ENCODE results near the gene MAML2.

Gene MAML2

DNA sequence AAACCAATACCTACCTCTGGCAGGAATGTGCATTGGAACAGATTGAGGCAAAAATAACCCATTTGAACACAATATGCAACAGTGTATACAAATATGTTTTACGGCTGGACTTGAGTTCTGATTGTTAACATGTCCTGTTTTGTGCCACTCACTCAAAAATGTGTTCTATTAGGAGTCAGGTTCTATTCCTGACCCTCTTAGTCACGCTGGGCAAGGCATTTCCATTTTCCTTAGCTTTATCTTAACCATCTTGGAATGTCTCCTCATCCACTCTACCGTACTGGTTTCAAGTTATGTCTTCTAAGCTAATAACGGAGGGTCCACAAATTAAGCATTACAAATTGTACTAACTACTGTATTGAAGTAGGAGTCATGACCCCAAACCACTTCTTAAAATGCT, 78.6 kb downstream of the MAML2 start:
- TF ChIP-seq Cebpa-rat (IDR thresholded peaks at IDR 0.05) = no peak
- H3K9ac ChIP-seq = no peak overlapping the region
- peaks cover 6% of the 10 kb centered on the region; the same call in 1 of the 2 replicates for H3K9me3 ChIP-seq
- no peaks in the 10 kb centered on the region for H3K36me3 ChIP-seq
- no peak overlapping the region for H3K4me3 ChIP-seq
- no peak overlapping the region for H3K27ac ChIP-seq
- H3K27me3 ChIP-seq = no peaks in the 10 kb centered on the region
- H4K20me1 ChIP-seq = no peaks in the 10 kb centered on the region
- H3K4me1 ChIP-seq = peaks cover 27% of the 10 kb centered on the region
- no peak overlapping the region for H3K4me2 ChIP-seq

- peaks cover 37% of the 10 kb centered on the region for H3K4me1 ChIP-seq
- H3K36me3 ChIP-seq = no peaks in the 10 kb centered on the region
- no peak for TF ChIP-seq Cebpa-rat (IDR thresholded peaks at IDR 0.05)
- no peaks in the 10 kb centered on the region for H3K27me3 ChIP-seq
- peaks cover 2% of the 10 kb centered on the region; the same call in 1 of the 2 replicates for H3K9me3 ChIP-seq
- no peak overlapping the region for H3K9ac ChIP-seq
- no peak overlapping the region for H3K4me3 ChIP-seq
- no peaks in the 10 kb centered on the region for H4K20me1 ChIP-seq
- no peak overlapping the region for H3K4me2 ChIP-seq
- no peak overlapping the region for H3K27ac ChIP-seq
Measured at GRCh38 chr11:96263238-96263763, 79.7 kb downstream of the MAML2 start.

DNA sequence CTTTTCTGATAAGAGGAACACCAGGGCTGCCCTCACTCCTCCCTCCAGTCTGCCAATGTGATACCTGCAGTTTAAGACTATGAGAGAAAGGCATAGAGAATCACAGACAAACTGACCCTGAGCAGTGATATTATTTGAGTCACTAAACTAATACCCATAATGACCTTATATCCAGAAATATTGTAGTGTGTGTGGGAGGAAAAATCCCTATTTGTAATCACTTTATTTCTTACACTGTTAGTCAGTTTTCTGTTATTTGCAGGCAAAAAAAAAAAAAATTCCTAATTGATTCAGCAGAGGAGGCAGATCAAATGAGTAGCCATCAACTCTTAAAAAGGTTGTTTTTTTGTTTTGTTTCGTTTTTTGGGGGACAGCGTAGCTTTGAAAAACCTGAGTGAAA, 82.5 kb downstream of the MAML2 start:
- Histone ChIP-seq H3K27ac (no peak overlapping the region), H3K9ac (no peak overlapping the region), H3K4me1 (peaks cover 44% of the 10 kb centered on the region), H3K36me3 (no peaks in the 10 kb centered on the region), H3K9me3 (no peaks in the 10 kb centered on the region), H3K4me3 (no peak overlapping the region), H4K20me1 (no peaks in the 10 kb centered on the region), H3K27me3 (no peaks in the 10 kb centered on the region), H3K4me2 (no peak overlapping the region)
- no peak for TF ChIP-seq Cebpa-rat (IDR thresholded peaks at IDR 0.05)

DNA sequence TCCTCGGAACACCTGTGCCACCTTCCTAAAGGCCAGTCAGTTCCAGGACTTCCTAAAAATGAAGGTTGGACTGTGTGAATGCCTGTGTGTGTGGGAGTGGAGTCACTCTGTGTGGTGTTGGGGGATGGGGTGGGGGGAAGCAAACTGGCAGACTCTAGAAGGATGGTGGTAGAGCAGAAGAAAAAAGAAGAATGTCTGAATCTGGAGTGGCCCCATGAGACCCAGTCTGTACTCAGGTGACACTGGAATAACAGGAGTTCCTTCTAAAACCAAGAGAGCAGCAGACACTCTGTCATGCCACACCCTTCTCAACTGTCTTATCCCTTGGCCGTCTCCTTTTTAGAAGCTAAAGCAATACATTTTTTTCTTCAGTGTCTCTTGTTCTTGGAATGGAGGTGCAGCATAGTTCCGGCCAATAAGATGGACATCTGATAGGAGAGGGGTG, 82.9 kb downstream of the MAML2 start:
- Histone ChIP-seq H3K4me2 (peak overlapping the region; percentile 77; the same call in 1 of the 2 replicates), H3K4me3 (no peak overlapping the region), H3K27me3 (no peaks in the 10 kb centered on the region), H3K27ac (no peak overlapping the region), H3K36me3 (no peaks in the 10 kb centered on the region), H4K20me1 (no peaks in the 10 kb centered on the region), H3K4me1 (peaks cover 48% of the 10 kb centered on the region), H3K9me3 (no peaks in the 10 kb centered on the region), H3K9ac (no peak overlapping the region)
- no peak for TF ChIP-seq Cebpa-rat (IDR thresholded peaks at IDR 0.05)

DNA sequence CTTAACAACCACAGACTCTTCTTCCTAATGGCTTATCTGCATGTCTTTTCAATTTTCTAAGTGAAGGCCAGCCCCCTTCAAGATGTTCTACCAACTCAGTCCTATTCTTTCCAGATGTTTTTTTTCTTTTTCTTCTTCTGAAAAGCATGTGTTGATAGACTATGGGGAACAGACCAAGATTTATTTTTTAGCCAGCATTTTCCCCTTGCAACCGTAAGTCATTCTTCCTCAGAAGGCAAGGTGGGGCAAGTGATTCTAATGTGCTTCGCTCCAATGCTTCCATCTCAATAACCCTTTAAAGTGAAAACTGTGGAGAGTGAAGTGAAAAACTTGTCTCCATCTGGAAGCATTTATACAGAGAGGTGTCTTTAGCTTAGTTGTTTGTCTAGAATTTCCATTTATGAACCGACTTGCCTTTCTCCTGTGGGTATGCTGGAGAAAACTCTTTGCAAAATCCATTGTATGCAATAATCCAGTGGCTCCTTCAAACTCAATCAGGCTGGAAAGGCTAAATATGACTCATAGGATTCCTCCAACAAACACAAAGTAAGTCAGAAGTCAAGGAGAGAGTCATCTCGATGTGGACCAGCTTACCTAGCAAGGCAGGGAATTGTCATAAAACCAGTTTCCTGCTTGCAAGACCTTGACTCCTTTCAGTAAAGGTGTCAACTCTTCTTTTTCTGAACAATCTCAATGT, 83.7 kb downstream of the MAML2 start:
- no peaks in the 10 kb centered on the region for H3K36me3 ChIP-seq
- TF ChIP-seq Cebpa-rat (IDR thresholded peaks at IDR 0.05) = no peak
- peak overlapping the region; percentile 77 for H3K4me2 ChIP-seq
- H3K9ac ChIP-seq = no peak overlapping the region
- H3K4me3 ChIP-seq = no peak overlapping the region
- H3K27me3 ChIP-seq = no peaks in the 10 kb centered on the region
- H3K4me1 ChIP-seq = peaks cover 56% of the 10 kb centered on the region
- no peaks in the 10 kb centered on the region for H3K9me3 ChIP-seq
- H4K20me1 ChIP-seq = no peaks in the 10 kb centered on the region
- H3K27ac ChIP-seq = peak overlapping the region; percentile 79

- Histone ChIP-seq H3K9ac (peak overlapping the region; percentile 4; the same call in 1 of the 2 replicates), H3K27me3 (no peaks in the 10 kb centered on the region), H3K9me3 (no peaks in the 10 kb centered on the region), H4K20me1 (no peaks in the 10 kb centered on the region), H3K4me3 (peak overlapping the region; percentile 22; the same call in 1 of the 2 replicates), H3K4me1 (peaks cover 67% of the 10 kb centered on the region), H3K27ac (peak overlapping the region; percentile 79), H3K4me2 (peak overlapping the region; percentile 77), H3K36me3 (no peaks in the 10 kb centered on the region)
- TF ChIP-seq Cebpa-rat (IDR thresholded peaks at IDR 0.05) = no peak
Measured at GRCh38 chr11:96257972-96258934, 84.7 kb downstream of the MAML2 start.

GRCh38 chr11:96257036-96257435, 86.0 kb downstream of the MAML2 start:
- Histone ChIP-seq H3K9me3 (no peaks in the 10 kb centered on the region), H3K27ac (peak overlapping the region; percentile 79), H3K4me2 (peak overlapping the region; percentile 77), H3K36me3 (no peaks in the 10 kb centered on the region), H3K4me3 (no peak overlapping the region), H3K27me3 (no peaks in the 10 kb centered on the region), H3K4me1 (peaks cover 74% of the 10 kb centered on the region), H3K9ac (peak overlapping the region; percentile 66; the same call in 1 of the 2 replicates), H4K20me1 (no peaks in the 10 kb centered on the region)
- TF ChIP-seq Cebpa-rat (IDR thresholded peaks at IDR 0.05) = no peak

DNA sequence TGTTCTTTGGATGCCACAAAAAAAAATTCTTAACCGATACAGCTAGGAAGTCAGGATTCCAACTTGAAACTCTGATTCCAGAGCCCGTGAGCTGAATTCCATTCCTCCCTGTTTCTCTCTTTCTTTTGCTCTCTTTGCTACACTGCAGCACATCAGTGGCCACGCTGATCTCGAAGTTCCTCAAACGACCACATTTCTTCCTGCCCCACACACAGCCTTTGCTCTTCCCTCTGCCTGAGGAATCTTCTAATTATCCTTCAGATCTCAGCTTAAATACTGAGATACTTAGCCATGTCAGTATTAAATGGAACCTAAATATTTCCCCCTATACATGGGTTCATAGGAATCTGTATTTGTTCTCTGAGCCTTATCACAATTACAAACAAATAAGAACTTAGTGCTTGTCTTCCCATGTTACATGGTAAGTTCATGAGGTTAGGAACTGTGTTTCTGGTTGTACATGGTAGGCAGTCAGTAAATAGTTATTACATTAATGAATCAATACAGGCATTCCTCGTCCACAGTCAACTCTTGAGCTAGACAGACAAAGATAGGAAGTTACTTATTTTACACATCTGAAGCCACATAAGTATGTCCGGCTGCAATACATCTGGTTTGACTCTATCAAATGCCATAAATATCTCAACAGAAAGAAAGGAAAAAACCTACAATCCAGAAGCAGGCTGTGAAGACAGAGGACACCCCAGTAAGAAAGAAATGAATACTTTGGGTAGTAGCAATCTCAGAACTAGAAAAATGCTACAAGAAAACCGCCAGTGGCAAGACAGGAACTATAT, 86.6 kb downstream of the MAML2 start:
- Histone ChIP-seq H3K4me2 (peak overlapping the region; percentile 77), H3K4me3 (peak overlapping the region; percentile 15; the same call in 1 of the 2 replicates), H3K27me3 (no peaks in the 10 kb centered on the region), H3K4me1 (peaks cover 74% of the 10 kb centered on the region), H3K27ac (peak overlapping the region; percentile 79), H3K9me3 (no peaks in the 10 kb centered on the region), H3K9ac (peak overlapping the region; percentile 66), H4K20me1 (no peaks in the 10 kb centered on the region), H3K36me3 (no peaks in the 10 kb centered on the region)
- no peak for TF ChIP-seq Cebpa-rat (IDR thresholded peaks at IDR 0.05)

DNA sequence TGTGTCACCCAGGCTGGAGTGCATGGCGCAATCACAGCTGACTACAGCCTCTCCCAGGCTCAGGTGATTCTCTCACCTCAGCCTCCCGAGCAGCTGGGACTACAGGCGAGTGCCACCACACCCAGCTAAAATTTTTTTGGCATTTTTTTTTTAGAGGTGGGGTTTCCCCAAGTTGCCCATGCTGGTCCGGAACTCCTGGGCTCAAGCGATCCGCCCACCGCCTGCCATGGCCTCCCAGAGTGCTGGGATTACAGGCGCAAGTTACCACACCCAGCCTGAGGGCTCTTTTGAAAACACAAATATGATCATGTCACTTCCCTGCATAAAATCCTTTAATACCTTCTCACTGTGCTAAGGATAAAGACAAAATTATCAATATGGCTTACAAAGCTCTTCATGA, 88.1 kb downstream of the MAML2 start:
- Histone ChIP-seq H3K36me3 (no peaks in the 10 kb centered on the region), H3K4me2 (peak overlapping the region; percentile 77), H3K9ac (no peak overlapping the region), H4K20me1 (no peaks in the 10 kb centered on the region), H3K27me3 (no peaks in the 10 kb centered on the region), H3K4me1 (peaks cover 74% of the 10 kb centered on the region), H3K4me3 (peak overlapping the region; percentile 30; the same call in 1 of the 2 replicates), H3K9me3 (no peaks in the 10 kb centered on the region), H3K27ac (peak overlapping the region; percentile 79)
- TF ChIP-seq Cebpa-rat (IDR thresholded peaks at IDR 0.05) = no peak
